Gastrocnemius medialis (tissue), 4 donors: ENCODE measurements around the gene HS3ST5. TPM values are rescaled to one million over a fixed set of nuclear protein-coding genes. Genes with fewer than 3 reads are reported as not detected.

ENCODE experiments used
- ATAC-seq, 2 donors: fragments of 150-250 bp; one replicate each; pipeline ENCODE4 v1.9.1; 2016
- DNase-seq, 2 donors: peaks; one replicate each; pipeline ENCODE4 v3.0.0-alpha.2; 2019
- H3K27ac ChIP-seq, 4 donors: fragments of 200-600 bp; sonication (generic); 1 replicate in 1 of 4; 2 replicates in 3 of 4; pipeline ENCODE4 v1.5.1; 2016 to 2018; ENCODE audit warnings: mild to moderate bottlenecking in 2 of 4, moderate library complexity in 1 of 4
- H3K27me3 ChIP-seq, 3 donors: fragments of 200-600 bp; sonication (generic) in 2 of 3; 1 replicate in 1 of 3; 2 replicates in 2 of 3; pipeline versions ENCODE4 v1.5.1 to v1.6.0; 2016 to 2019; ENCODE audit warnings: mild to moderate bottlenecking in 1 of 3, moderate library complexity in 1 of 3
- H3K36me3 ChIP-seq, 2 donors: fragments of 200-600 bp; sonication (generic) in 1 of 2; one replicate each; pipeline ENCODE4 v1.5.1; 2017 to 2018
- H3K4me1 ChIP-seq, 2 donors: fragments of 200-600 bp; sonication (generic) in 1 of 2; one replicate each; pipeline ENCODE4 v1.5.1; 2016 to 2017; ENCODE audit warnings: mild to moderate bottlenecking in 2 of 2
- H3K4me3 ChIP-seq, 4 donors: fragments of 200-600 bp; sonication (generic) in 3 of 4; 1 replicate in 1 of 4; 2 replicates in 3 of 4; pipeline ENCODE4 v1.5.1; 2016 to 2019; ENCODE audit warnings: mild to moderate bottlenecking in 2 of 4
- H3K9me3 ChIP-seq, 3 donors: fragments of 200-600 bp; sonication (generic) in 2 of 3; 1 replicate in 1 of 3; 2 replicates in 2 of 3; pipeline ENCODE4 v1.5.1; 2016 to 2019
- CTCF ChIP-seq, 5 experiments: fragments of 450-650 bp in 3 of 5; fragments of 200-600 bp in 2 of 5; sonication (generic) in 2 of 5; IDR thresholded peaks in 4 of 5; conservative IDR thresholded peaks in 1 of 5; 1 replicate in 4 of 5; 2 replicates in 1 of 5; pipeline ENCODE4 v1.5.1; 2016 to 2019; ENCODE audit warnings: antibody characterized with exemption in 5 of 5, mild to moderate bottlenecking in 3 of 5, moderate library complexity in 3 of 5
- POLR2A ChIP-seq, 2 donors: fragments of 450-650 bp; IDR thresholded peaks; one replicate each; pipeline ENCODE4 v1.6.1; 2017; ENCODE audit warnings: antibody characterized with exemption in 2 of 2, mild to moderate bottlenecking in 2 of 2, moderate library complexity in 2 of 2
- in situ Hi-C, 4 donors: fragments of 200-750 bp; cut with MboI; loops; one replicate each; pipeline versions ENCODE4 v1.15.0 to v1.8.0; 2017; ENCODE audit warnings: low sequenced_read_pairs in 4 of 4
- intact Hi-C: fragments of 100-400 bp; cut with DNase I; formaldehyde crosslinking; loops from one replicate; pipeline ENCODE4 v1.15.1; 2023; ENCODE audit warnings: low total_unique reads
- total RNA-seq, 4 donors: library from RNA; depleted of rRNA; stranded (reverse); fragments of >200 nt; gene quantifications; one replicate each; pipeline versions ENCODE4 v1.1.0 to v1.2.3, GENCODE V29; 2016

Gene HS3ST5
- total RNA-seq, 4 donors from 2014 or later = 0.13 to 0.41 TPM; not detected in 2

DNA sequence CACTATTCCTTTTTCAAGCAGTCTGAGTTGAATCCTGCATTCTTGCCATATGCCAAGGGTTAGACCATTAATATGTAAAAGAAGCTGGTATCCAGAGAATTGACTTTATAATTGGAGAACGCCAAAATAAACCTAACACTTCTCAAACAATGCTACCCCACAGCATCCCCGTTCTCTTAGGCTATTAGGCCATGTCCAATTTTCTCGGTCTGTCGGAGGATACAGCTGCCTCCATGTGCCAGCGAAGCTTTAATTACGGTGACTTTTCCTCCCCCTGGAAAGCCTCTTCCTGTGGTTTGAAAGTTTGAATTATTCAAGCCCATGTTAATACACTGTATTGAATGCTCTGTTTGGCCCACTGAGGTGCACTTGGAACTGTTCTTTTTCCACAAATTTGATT is 60.5 kb downstream of the HS3ST5 start:
- no peak for DNase-seq
- H3K27me3 ChIP-seq = no peaks in the 10 kb centered on the region
- in situ Hi-C loops (loop anchor here in 1 of 4 donors (25.0 kb wide), 1 partner anchor 120 kb away; no protein-coding TSS in a partner anchor), intact Hi-C loops (no loop called here)
- ATAC-seq = no peak
- H3K4me1 ChIP-seq = no peaks in the 10 kb centered on the region
- H3K4me3 ChIP-seq = no peak overlapping the region
- no peaks in the 10 kb centered on the region for H3K36me3 ChIP-seq
- no peaks in the 10 kb centered on the region for H3K9me3 ChIP-seq
- TF ChIP-seq POLR2A (IDR thresholded peaks at IDR 0.05) (no peak), CTCF (IDR thresholded peaks at IDR 0.05 in 4 of 5, conservative IDR thresholded peaks at IDR 0.05 in 1 of 5) (no peak)
- no peak overlapping the region for H3K27ac ChIP-seq

DNA sequence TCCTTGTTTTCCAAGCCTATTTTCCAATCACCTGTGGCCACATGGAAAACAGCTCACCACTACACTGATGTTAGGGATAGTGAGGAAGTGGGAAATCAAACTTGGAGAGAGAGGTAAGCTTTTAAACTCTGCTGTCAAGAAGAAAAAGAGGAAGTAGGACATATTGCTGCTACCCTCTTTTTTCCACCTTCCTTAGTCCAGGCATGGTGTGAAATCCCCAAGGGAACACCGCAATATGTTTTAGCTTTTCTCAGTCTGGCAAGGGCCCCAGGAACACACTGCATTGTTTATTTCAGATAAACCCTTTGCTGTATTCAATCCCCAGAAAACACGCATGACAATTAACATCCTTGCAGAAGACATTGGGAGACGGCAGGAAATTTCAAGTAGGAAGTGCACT is 61.3 kb downstream of the HS3ST5 start:
- no peak for DNase-seq
- ATAC-seq = no peak
- Histone ChIP-seq H3K27ac (no peak overlapping the region), H3K27me3 (no peaks in the 10 kb centered on the region), H3K9me3 (no peaks in the 10 kb centered on the region), H3K4me1 (no peaks in the 10 kb centered on the region), H3K36me3 (no peaks in the 10 kb centered on the region), H3K4me3 (no peak overlapping the region)
- intact Hi-C loops = no loop called here
- TF ChIP-seq CTCF (IDR thresholded peaks at IDR 0.05 in 4 of 5, conservative IDR thresholded peaks at IDR 0.05 in 1 of 5) = no peak
- TF ChIP-seq POLR2A (IDR thresholded peaks at IDR 0.05) = no peak
- in situ Hi-C loops = loop anchor here in 1 of 4 donors (25.0 kb wide), 1 partner anchor 119 kb away; no protein-coding TSS in a partner anchor

- no peak for TF ChIP-seq CTCF (IDR thresholded peaks at IDR 0.05 in 4 of 5, conservative IDR thresholded peaks at IDR 0.05 in 1 of 5)
- TF ChIP-seq POLR2A (IDR thresholded peaks at IDR 0.05) = no peak
- Histone ChIP-seq H3K36me3 (no peaks in the 10 kb centered on the region), H3K9me3 (no peaks in the 10 kb centered on the region), H3K27ac (no peak overlapping the region), H3K27me3 (no peaks in the 10 kb centered on the region), H3K4me1 (no peaks in the 10 kb centered on the region), H3K4me3 (no peak overlapping the region)
- in situ Hi-C loops = loop anchor here in 1 of 4 donors (25.0 kb wide), 1 partner anchor 118 kb away; no protein-coding TSS in a partner anchor
- DNase-seq = no peak
- ATAC-seq = no peak
- intact Hi-C loops = no loop called here
These were observed 62.4 kb downstream of the HS3ST5 start for GRCh38 chr6:114280239-114280982.

DNA sequence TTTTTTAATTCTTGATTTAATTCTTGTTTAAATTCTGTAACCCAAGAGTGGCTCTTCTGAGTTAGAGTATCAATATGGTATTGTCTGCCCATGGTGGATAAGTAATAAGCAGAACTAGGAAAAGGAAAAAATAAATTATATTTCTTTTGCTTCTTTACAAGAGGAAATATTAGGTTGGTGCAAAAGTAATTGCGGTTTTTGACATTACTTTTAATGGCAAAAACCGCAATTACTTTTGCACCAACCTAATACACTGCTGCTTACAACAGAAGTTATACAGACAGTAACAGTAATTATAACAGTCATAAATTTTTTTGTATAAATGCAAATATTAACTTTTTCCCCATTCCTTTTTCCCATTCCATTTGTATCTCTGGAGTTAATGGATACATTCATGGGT is 65.6 kb downstream of the HS3ST5 start:
- Histone ChIP-seq H3K27me3 (no peaks in the 10 kb centered on the region), H3K4me1 (no peaks in the 10 kb centered on the region), H3K4me3 (no peak overlapping the region), H3K27ac (no peak overlapping the region), H3K9me3 (no peaks in the 10 kb centered on the region), H3K36me3 (no peaks in the 10 kb centered on the region)
- DNase-seq (no peak), ATAC-seq (no peak)
- TF ChIP-seq CTCF (IDR thresholded peaks at IDR 0.05 in 4 of 5, conservative IDR thresholded peaks at IDR 0.05 in 1 of 5) = no peak
- no peak for TF ChIP-seq POLR2A (IDR thresholded peaks at IDR 0.05)
- intact Hi-C loops = no loop called here
- in situ Hi-C loops = loop anchor here in 1 of 4 donors (25.0 kb wide), 1 partner anchor 115 kb away; no protein-coding TSS in a partner anchor
